ENCODE data around the gene IL16. TPM values are rescaled to one million over a fixed set of nuclear protein-coding genes. Genes with fewer than 3 reads are reported as not detected.

The IL16 gene
- total RNA-seq, 1 experiment from 2014 or later: 0.81 TPM

GRCh38 chr15:81213982-81214381 lies 17.3 kb downstream of the IL16 start:
- Histone ChIP-seq H4K20me1 (ENCODE audit: insufficient read depth) (no peaks in the 10 kb centered on the region), H3K4me1 (ENCODE audit: control insufficient read depth in 1 of 2, insufficient read depth in 2 of 2, low read length in 2 of 2) (no peaks in the 10 kb centered on the region), H2AFZ (ENCODE audit: low read depth, low read length, poor library complexity, severe bottlenecking) (no peak overlapping the region), H3K79me2 (ENCODE audit: insufficient read depth, low read length) (no peaks in the 10 kb centered on the region), H3K27ac (ENCODE audit: low read depth, low read length) (no peak overlapping the region), H3K4me3 (replicated peaks in 1 of 2; ENCODE audit: low read depth in 1 of 2, low read length in 2 of 2) (no peak overlapping the region), H3K9ac (ENCODE audit: low read length) (no peak overlapping the region), H3K9me2 (ENCODE audit: insufficient read depth) (no peaks in the 10 kb centered on the region), H3K4me2 (ENCODE audit: low read length) (no peak overlapping the region), H3K36me3 (ENCODE audit: control insufficient read depth in 1 of 2, insufficient read depth in 2 of 2, low read length in 2 of 2) (no peaks in the 10 kb centered on the region), H3K27me3 (ENCODE audit: insufficient read depth, low read length) (no peaks in the 10 kb centered on the region), H3K9me3 (ENCODE audit: control insufficient read depth in 1 of 2, insufficient read depth in 1 of 2, low read depth in 1 of 2, low read length in 2 of 2) (no peaks in the 10 kb centered on the region)
- no peak for ATAC-seq
- BruUV-seq (replicated peaks): no TSS peak
- TF ChIP-seq, protein P1, sequence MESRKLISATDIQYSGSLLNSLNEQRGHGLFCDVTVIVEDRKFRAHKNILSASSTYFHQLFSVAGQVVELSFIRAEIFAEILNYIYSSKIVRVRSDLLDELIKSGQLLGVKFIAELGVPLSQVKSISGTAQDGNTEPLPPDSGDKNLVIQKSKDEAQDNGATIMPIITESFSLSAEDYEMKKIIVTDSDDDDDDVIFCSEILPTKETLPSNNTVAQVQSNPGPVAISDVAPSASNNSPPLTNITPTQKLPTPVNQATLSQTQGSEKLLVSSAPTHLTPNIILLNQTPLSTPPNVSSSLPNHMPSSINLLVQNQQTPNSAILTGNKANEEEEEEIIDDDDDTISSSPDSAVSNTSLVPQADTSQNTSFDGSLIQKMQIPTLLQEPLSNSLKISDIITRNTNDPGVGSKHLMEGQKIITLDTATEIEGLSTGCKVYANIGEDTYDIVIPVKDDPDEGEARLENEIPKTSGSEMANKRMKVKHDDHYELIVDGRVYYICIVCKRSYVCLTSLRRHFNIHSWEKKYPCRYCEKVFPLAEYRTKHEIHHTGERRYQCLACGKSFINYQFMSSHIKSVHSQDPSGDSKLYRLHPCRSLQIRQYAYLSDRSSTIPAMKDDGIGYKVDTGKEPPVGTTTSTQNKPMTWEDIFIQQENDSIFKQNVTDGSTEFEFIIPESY (IDR thresholded peaks at IDR 0.05; ENCODE audit: extremely low read depth, insufficient replicate concordance, low read length): no peak
- TF ChIP-seq CBX3 (IDR thresholded peaks at IDR 0.05; ENCODE audit: low read depth) (no peak), FOSL1 (IDR thresholded peaks at IDR 0.05; ENCODE audit: low read depth) (no peak), CEBPB (IDR thresholded peaks at IDR 0.05; ENCODE audit: low read depth) (no peak), SRF (IDR thresholded peaks at IDR 0.05; ENCODE audit: low read depth) (no peak), ZFX (IDR thresholded peaks at IDR 0.05) (no peak)
- POLR2A ChIA-PET: no interaction called here
- intact Hi-C loops (cut with micrococcal nuclease): no loop called here
- no peak for DNase-seq (ENCODE audit: low read depth, low spot score)
- CTCF ChIA-PET: no interaction called here
- RAD21 ChIA-PET (ENCODE audit: low non-redundant PET in 1 of 2, low total read pairs in 2 of 2, uncharacterized antibody in 2 of 2, unreplicated experiment in 2 of 2): no interaction called here

DNA sequence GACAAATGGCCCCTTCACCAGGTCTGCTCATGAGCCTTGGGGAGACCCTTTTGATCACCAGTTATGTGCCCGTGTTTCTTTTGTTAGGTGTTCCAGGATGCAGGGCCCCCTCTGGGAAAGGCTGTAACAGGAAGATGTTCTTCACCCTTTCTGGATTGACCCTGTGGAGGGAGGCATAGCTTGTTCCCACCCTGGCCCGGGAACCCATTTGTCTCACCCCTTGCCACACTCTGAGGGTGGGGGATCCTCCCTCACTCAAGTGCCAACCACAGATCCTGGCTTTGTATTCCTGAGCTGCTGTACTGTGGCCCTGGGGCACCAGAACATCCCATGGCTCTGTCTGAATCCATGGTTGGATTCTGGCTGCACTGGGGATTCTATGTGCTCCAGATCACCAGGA lies 18.9 kb downstream of the IL16 start:
- Histone ChIP-seq H3K4me2 (ENCODE audit: low read length) (no peak overlapping the region), H3K27me3 (ENCODE audit: insufficient read depth, low read length) (no peaks in the 10 kb centered on the region), H2AFZ (ENCODE audit: low read depth, low read length, poor library complexity, severe bottlenecking) (no peak overlapping the region), H3K4me1 (ENCODE audit: control insufficient read depth in 1 of 2, insufficient read depth in 2 of 2, low read length in 2 of 2) (no peaks in the 10 kb centered on the region), H3K9me3 (ENCODE audit: control insufficient read depth in 1 of 2, insufficient read depth in 1 of 2, low read depth in 1 of 2, low read length in 2 of 2) (no peaks in the 10 kb centered on the region), H3K9ac (ENCODE audit: low read length) (no peak overlapping the region), H3K4me3 (replicated peaks in 1 of 2; ENCODE audit: low read depth in 1 of 2, low read length in 2 of 2) (no peak overlapping the region), H3K36me3 (ENCODE audit: control insufficient read depth in 1 of 2, insufficient read depth in 2 of 2, low read length in 2 of 2) (no peaks in the 10 kb centered on the region), H3K27ac (ENCODE audit: low read depth, low read length) (no peak overlapping the region), H4K20me1 (ENCODE audit: insufficient read depth) (no peaks in the 10 kb centered on the region), H3K9me2 (ENCODE audit: insufficient read depth) (no peaks in the 10 kb centered on the region), H3K79me2 (ENCODE audit: insufficient read depth, low read length) (no peaks in the 10 kb centered on the region)
- ChIA-PET RAD21 (ENCODE audit: low non-redundant PET in 1 of 2, low total read pairs in 2 of 2, uncharacterized antibody in 2 of 2, unreplicated experiment in 2 of 2) (no interaction called here), CTCF (no interaction called here), POLR2A (no interaction called here)
- intact Hi-C loops (cut with micrococcal nuclease): no loop called here
- ATAC-seq: no peak
- no peak for DNase-seq (ENCODE audit: low read depth, low spot score)
- no TSS peak for BruUV-seq (replicated peaks)
- no peak for TF ChIP-seq EGR1 (IDR thresholded peaks at IDR 0.05; ENCODE audit: low read depth)
- TF ChIP-seq, protein P2, sequence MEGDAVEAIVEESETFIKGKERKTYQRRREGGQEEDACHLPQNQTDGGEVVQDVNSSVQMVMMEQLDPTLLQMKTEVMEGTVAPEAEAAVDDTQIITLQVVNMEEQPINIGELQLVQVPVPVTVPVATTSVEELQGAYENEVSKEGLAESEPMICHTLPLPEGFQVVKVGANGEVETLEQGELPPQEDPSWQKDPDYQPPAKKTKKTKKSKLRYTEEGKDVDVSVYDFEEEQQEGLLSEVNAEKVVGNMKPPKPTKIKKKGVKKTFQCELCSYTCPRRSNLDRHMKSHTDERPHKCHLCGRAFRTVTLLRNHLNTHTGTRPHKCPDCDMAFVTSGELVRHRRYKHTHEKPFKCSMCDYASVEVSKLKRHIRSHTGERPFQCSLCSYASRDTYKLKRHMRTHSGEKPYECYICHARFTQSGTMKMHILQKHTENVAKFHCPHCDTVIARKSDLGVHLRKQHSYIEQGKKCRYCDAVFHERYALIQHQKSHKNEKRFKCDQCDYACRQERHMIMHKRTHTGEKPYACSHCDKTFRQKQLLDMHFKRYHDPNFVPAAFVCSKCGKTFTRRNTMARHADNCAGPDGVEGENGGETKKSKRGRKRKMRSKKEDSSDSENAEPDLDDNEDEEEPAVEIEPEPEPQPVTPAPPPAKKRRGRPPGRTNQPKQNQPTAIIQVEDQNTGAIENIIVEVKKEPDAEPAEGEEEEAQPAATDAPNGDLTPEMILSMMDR (IDR thresholded peaks at IDR 0.05 in 2 of 3, conservative IDR thresholded peaks at IDR 0.05 in 1 of 3; ENCODE audit: borderline replicate concordance in 1 of 3, insufficient read depth in 1 of 3, low read depth in 2 of 3, low read length in 2 of 3): no peak
- no peak for TF ChIP-seq SRF (IDR thresholded peaks at IDR 0.05; ENCODE audit: low read depth)
- no peak for TF ChIP-seq CEBPB (IDR thresholded peaks at IDR 0.05; ENCODE audit: low read depth)
- no peak for TF ChIP-seq FOSL1 (IDR thresholded peaks at IDR 0.05; ENCODE audit: low read depth)
- no peak for TF ChIP-seq EZH2phosphoT487 (IDR thresholded peaks at IDR 0.05; ENCODE audit: borderline replicate concordance)
- TF ChIP-seq, protein P1 (IDR thresholded peaks at IDR 0.05; ENCODE audit: extremely low read depth, insufficient replicate concordance, low read length): no peak
- TF ChIP-seq REST (IDR thresholded peaks at IDR 0.05; ENCODE audit: low read depth): no peak

Measured in HCT116 (cell line).